ENCODE data around the gene KLB.

DNA sequence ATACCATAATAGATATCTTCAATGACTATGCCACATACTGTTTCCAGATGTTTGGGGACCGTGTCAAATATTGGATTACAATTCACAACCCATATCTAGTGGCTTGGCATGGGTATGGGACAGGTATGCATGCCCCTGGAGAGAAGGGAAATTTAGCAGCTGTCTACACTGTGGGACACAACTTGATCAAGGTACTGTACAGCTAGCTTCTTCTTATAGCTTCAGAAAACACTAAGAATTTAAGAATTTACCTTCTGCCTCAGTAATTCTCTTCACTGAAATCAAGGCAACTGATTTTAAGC lies 805 bp downstream of the KLB start:
- TF ChIP-seq POLR2A (IDR thresholded peaks at IDR 0.05; ENCODE audit: low read length) (no peak), GATA1 (IDR thresholded peaks at IDR 0.05; ENCODE audit: low read depth, low read length) (no peak)

Measured in erythroblast (primary cell).